Body of pancreas (tissue), 4 donors: ENCODE measurements around the gene CDKAL1. TPM values are rescaled to one million over a fixed set of nuclear protein-coding genes. Genes with fewer than 3 reads are reported as not detected.

Experiments
- ATAC-seq: fragments of 150-250 bp; one replicate; pipeline ENCODE4 v1.9.1; 2016
- DNase-seq, 4 donors: peaks; one replicate each; pipeline ENCODE4 v3.0.0-alpha.2; 2019
- H3K27ac ChIP-seq, 4 donors: fragments of 200-600 bp; sonication (generic); 1 replicate in 3 of 4; 2 replicates in 1 of 4; pipeline versions ENCODE4 v1.5.1 to v1.6.1; 2016 to 2019; ENCODE audit warnings: mild to moderate bottlenecking in 1 of 4, mixed read lengths in 1 of 4, moderate library complexity in 1 of 4
- H3K27me3 ChIP-seq, 2 donors: fragments of 200-600 bp; sonication (generic); one replicate each; pipeline ENCODE4 v1.6.0; 2016; ENCODE audit warnings: mild to moderate bottlenecking in 1 of 2
- H3K36me3 ChIP-seq, 2 donors: fragments of 200-600 bp; sonication (generic); replicated peaks in 1 of 2; 2 replicates each; pipeline ENCODE4 v1.5.1; 2016; ENCODE audit warnings: low read depth in 2 of 2; ENCODE audit not compliant: insufficient read depth in 1 of 2
- H3K4me1 ChIP-seq: fragments of 200-600 bp; sonication (generic); one replicate; pipeline ENCODE4 v1.6.0; 2016
- H3K4me3 ChIP-seq, 2 donors: fragments of 200-600 bp; sonication (generic); 1 replicate in 1 of 2; 2 replicates in 1 of 2; pipeline ENCODE4 v1.5.1; 2016 to 2019
- H3K9me3 ChIP-seq, 3 donors: fragments of 200-600 bp; sonication (generic); 1 replicate in 2 of 3; 2 replicates in 1 of 3; pipeline ENCODE4 v1.5.1; 2016
- POLR2A ChIP-seq, 3 donors: fragments of 450-650 bp; IDR thresholded peaks; one replicate each; pipeline ENCODE4 v1.6.1; 2016; ENCODE audit warnings: antibody characterized with exemption in 3 of 3, mild to moderate bottlenecking in 2 of 3
- WGBS, 2 donors: methylation state at CpG; one replicate each; pipeline ENCODE4 v1.1.5; 2017; 5-methylcytosine and 5-hydroxymethylcytosine counted together
- intact Hi-C: fragments of 100-400 bp; cut with DNase I; formaldehyde crosslinking; loops from one replicate; pipeline ENCODE4 v1.15.1; 2023
- total RNA-seq, 2 donors: library from RNA; depleted of rRNA; stranded (reverse); fragments of >200 nt; gene quantifications; one replicate each; pipeline ENCODE4 v1.1.0, GENCODE V29; 2016
- TF ChIP-seq, protein P1 (sequence below), 7 experiments: fragments of 450-650 bp in 4 of 7; fragments of 200-600 bp in 3 of 7; sonication (generic) in 3 of 7; IDR thresholded peaks; one replicate each; pipeline ENCODE4 v1.5.1; 2016 to 2019; ENCODE audit warnings: antibody characterized with exemption in 7 of 7

Gene CDKAL1
- total RNA-seq, 2 donors from 2014 or later, result 16.3 to 18.1 TPM

DNA sequence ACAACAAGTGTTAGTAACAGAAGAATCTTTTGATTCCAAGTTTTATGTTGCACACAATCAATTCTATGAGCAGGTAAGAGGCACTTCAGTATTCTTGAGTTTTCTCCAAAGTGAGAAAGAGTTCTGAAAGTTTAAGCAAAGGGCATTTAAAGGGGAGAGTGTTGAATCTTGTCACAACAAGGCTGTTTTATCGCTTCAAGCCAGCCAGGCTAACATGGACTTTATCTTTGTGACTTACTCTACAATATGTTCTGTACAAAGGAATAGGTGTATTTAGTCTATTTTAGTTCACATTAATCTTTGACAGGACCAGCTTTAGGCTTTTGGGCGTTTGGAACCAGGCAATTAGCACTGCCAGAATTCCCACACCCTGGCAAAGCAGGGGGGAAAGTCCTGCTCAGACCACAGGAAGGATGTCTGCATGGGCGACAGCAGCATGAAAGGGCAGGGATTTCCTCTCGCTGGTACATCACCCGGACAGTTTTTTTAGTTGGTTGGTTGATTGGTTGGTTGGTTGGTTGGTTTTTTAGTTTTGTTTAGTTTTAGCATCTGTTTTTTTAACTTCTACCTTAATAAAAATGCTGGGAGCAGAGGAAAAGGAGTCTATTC lies 663.9 kb downstream of the CDKAL1 start:
- no peak overlapping the region for H3K4me3 ChIP-seq
- no peaks in the 10 kb centered on the region for H3K36me3 ChIP-seq
- no peak overlapping the region for H3K27ac ChIP-seq
- 76 to 77% methylated on average over 5 of the region's 5 CpGs for WGBS, 2 donors
- H3K27me3 ChIP-seq, result no peaks in the 10 kb centered on the region
- DNase-seq, result no peak
- TF ChIP-seq POLR2A (IDR thresholded peaks at IDR 0.05), result no peak
- TF ChIP-seq, protein P1, sequence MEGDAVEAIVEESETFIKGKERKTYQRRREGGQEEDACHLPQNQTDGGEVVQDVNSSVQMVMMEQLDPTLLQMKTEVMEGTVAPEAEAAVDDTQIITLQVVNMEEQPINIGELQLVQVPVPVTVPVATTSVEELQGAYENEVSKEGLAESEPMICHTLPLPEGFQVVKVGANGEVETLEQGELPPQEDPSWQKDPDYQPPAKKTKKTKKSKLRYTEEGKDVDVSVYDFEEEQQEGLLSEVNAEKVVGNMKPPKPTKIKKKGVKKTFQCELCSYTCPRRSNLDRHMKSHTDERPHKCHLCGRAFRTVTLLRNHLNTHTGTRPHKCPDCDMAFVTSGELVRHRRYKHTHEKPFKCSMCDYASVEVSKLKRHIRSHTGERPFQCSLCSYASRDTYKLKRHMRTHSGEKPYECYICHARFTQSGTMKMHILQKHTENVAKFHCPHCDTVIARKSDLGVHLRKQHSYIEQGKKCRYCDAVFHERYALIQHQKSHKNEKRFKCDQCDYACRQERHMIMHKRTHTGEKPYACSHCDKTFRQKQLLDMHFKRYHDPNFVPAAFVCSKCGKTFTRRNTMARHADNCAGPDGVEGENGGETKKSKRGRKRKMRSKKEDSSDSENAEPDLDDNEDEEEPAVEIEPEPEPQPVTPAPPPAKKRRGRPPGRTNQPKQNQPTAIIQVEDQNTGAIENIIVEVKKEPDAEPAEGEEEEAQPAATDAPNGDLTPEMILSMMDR (IDR thresholded peaks at IDR 0.05), result no peak
- H3K4me1 ChIP-seq, result no peaks in the 10 kb centered on the region
- intact Hi-C loops, result no loop called here
- H3K9me3 ChIP-seq, result no peaks in the 10 kb centered on the region
- no peak for ATAC-seq

- no peak for DNase-seq
- Histone ChIP-seq H3K27me3 (no peaks in the 10 kb centered on the region), H3K4me1 (no peaks in the 10 kb centered on the region), H3K36me3 (no peaks in the 10 kb centered on the region), H3K4me3 (no peak overlapping the region), H3K9me3 (no peaks in the 10 kb centered on the region), H3K27ac (no peak overlapping the region)
- WGBS, 2 donors, result 82 to 87% methylated on average over 3 to 6 of the region's 6 CpGs
- TF ChIP-seq, protein P1 (IDR thresholded peaks at IDR 0.05), result no peak
- no peak for TF ChIP-seq POLR2A (IDR thresholded peaks at IDR 0.05)
- intact Hi-C loops, result no loop called here
- no peak for ATAC-seq
Observed at GRCh38 chr6:21199262-21199661, 665.0 kb downstream of the CDKAL1 start.

DNA sequence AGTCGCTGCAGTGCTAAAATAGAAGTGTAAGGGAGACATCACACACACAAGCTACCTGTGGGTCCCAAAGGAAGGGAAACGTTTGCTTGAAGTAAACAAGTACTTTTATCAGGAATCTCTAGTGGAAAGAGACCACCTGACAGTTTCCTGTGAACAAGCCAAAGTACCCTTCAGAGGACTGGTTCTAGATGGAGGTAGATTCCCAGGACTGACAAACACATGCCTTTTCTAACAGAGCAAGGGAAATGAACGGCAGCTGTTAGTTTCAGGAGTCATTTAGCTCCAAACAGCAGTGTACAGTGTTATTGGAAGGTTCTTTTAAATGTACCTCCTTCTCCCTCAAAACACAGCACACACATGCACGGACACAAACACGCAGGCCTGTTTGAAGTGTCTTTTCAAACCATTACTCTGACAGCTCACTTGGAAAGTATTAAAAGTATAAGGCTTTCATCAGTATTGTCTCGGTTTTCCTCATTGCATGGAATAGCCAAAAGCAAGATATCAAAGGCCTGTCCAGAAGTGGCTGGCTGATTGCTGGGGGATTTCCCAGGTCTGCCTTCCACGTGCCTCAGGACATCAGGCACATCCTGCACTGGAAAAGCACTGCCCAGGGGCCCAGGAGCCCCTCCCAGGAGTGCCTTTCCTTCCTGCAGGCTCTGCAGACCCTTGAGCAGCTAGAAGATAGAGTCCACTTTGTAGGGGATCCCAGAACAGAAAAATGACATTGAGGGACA lies 666.0 kb downstream of the CDKAL1 start:
- no peak for DNase-seq
- Histone ChIP-seq H3K27ac (no peak overlapping the region), H3K9me3 (no peaks in the 10 kb centered on the region), H3K4me3 (no peak overlapping the region), H3K36me3 (no peaks in the 10 kb centered on the region), H3K4me1 (no peaks in the 10 kb centered on the region), H3K27me3 (no peaks in the 10 kb centered on the region)
- no peak for ATAC-seq
- intact Hi-C loops, result no loop called here
- 77 to 80% methylated on average over 7 of the region's 7 CpGs for WGBS, 2 donors
- no peak for TF ChIP-seq POLR2A (IDR thresholded peaks at IDR 0.05)
- TF ChIP-seq, protein P1 (IDR thresholded peaks at IDR 0.05), result no peak

- Histone ChIP-seq H3K27me3 (no peaks in the 10 kb centered on the region), H3K36me3 (no peaks in the 10 kb centered on the region), H3K4me3 (no peak overlapping the region), H3K9me3 (no peaks in the 10 kb centered on the region), H3K27ac (no peak overlapping the region), H3K4me1 (no peaks in the 10 kb centered on the region)
- DNase-seq (no peak), ATAC-seq (no peak)
- TF ChIP-seq POLR2A (IDR thresholded peaks at IDR 0.05), result no peak
- TF ChIP-seq, protein P1 (IDR thresholded peaks at IDR 0.05), result no peak
- WGBS, 2 donors, result 70 to 73% methylated on average over 4 of the region's 4 CpGs
- intact Hi-C loops, result no loop called here
Observed at GRCh38 chr6:21201187-21201586, 666.9 kb downstream of the CDKAL1 start.
